ENCODE data around the gene RHBDL1. TPM values are rescaled to one million over a fixed set of nuclear protein-coding genes. Genes with fewer than 3 reads are reported as not detected.

The RHBDL1 gene
- total and polyA plus RNA-seq, 9 of the 15 experiments (the other 6 are each of a cell fraction or from before 2014, with no cell fraction given): 0.03 to 5.6 (median 1.3) TPM; not detected in 1

DNA sequence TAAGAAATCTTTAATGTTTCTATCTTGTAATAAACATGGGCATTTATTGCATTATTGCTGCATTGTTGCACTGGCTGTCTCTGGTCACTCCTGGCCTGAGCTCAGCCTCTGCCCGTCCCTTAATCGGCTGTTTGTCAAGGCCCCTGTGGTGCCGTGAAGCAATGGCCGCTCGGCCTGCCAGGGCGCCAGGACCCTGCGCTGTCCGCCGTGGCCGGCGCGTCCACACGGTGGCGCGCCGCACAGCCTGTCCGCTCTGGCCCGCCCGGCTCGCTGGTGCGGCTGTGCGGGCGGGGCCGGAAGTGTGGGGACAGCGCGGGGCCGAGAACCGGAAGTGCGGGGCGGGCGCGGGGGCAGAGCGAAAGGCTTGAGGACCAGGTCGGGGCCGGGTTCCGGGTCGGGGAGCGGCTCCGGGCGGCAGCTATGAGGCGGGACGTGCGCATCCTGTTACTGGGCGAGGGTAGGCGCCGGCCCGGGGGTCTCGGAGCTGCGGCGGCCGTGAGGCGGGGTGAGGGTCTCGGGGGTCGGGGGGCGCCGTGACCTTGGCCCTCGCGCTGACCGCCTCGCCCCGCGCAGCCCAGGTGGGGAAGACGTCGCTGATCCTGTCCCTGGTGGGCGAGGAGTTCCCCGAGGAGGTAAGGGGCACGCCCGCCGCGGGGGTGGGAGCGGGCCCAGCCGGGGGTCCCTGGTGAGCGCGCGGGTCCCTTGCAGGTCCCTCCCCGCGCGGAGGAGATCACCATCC, 7.5 kb upstream of the RHBDL1 start, which contains the start of gene RHOT2 (continued):
- no peak for TF ChIP-seq ATF1 (CRISPR knock-in tag; IDR thresholded peaks at IDR 0.05)
- TF ChIP-seq ATF1 (tag; IDR thresholded peaks at IDR 0.05): peak; percentile 72
- peak; percentile 83 for TF ChIP-seq FIP1L1 (IDR thresholded peaks at IDR 0.05; ENCODE audit: low read depth, low read length, poor library complexity, severe bottlenecking)
- peak; percentile 53 for TF ChIP-seq SMAD1 (IDR thresholded peaks at IDR 0.05; ENCODE audit: low read depth, low read length, partially characterized antibody)
- TF ChIP-seq CSDE1 (IDR thresholded peaks at IDR 0.05): no peak
- no peak for TF ChIP-seq HEY1 (CRISPR knock-in tag; IDR thresholded peaks at IDR 0.05; ENCODE audit: borderline replicate concordance)
- peak; percentile 26; the same call in 1 of the 2 replicates for TF ChIP-seq BCL6 (CRISPR knock-in tag; IDR thresholded peaks at IDR 0.05)
- TF ChIP-seq, protein P1, sequence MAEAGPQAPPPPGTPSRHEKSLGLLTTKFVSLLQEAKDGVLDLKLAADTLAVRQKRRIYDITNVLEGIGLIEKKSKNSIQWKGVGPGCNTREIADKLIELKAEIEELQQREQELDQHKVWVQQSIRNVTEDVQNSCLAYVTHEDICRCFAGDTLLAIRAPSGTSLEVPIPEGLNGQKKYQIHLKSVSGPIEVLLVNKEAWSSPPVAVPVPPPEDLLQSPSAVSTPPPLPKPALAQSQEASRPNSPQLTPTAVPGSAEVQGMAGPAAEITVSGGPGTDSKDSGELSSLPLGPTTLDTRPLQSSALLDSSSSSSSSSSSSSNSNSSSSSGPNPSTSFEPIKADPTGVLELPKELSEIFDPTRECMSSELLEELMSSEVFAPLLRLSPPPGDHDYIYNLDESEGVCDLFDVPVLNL (CRISPR knock-in tag; IDR thresholded peaks at IDR 0.05; ENCODE audit: low read depth): no peak
- no peak for TF ChIP-seq MXD1 (CRISPR knock-in tag; IDR thresholded peaks at IDR 0.05; ENCODE audit: borderline replicate concordance, poor library complexity, severe bottlenecking)
- 0 out of 4 replicates have a peak, but pooled peaks of 1 of the 2 experiments have one; percentile 40 for TF ChIP-seq ETV6 (IDR thresholded peaks at IDR 0.05; ENCODE audit: borderline replicate concordance in 1 of 2, low read depth in 2 of 2, low read length in 1 of 2)
- no peak for TF ChIP-seq ETV6 (CRISPR knock-in tag; IDR thresholded peaks at IDR 0.05; ENCODE audit: borderline replicate concordance)
- no peak for TF ChIP-seq RBM17 (IDR thresholded peaks at IDR 0.05; ENCODE audit: borderline replicate concordance, low read depth, low read length)
- TF ChIP-seq EHMT2 (IDR thresholded peaks at IDR 0.05): no peak
- no peak for TF ChIP-seq ETS2 (tag; IDR thresholded peaks at IDR 0.05; ENCODE audit: borderline replicate concordance, poor library complexity, severe bottlenecking)
- peak; percentile 73; the same call in 1 of the 2 replicates for TF ChIP-seq ZNF24 (IDR thresholded peaks at IDR 0.05)
- TF ChIP-seq ZNF253 (CRISPR knock-in tag; conservative IDR thresholded peaks at IDR 0.05): no peak
- TF ChIP-seq, protein P2, sequence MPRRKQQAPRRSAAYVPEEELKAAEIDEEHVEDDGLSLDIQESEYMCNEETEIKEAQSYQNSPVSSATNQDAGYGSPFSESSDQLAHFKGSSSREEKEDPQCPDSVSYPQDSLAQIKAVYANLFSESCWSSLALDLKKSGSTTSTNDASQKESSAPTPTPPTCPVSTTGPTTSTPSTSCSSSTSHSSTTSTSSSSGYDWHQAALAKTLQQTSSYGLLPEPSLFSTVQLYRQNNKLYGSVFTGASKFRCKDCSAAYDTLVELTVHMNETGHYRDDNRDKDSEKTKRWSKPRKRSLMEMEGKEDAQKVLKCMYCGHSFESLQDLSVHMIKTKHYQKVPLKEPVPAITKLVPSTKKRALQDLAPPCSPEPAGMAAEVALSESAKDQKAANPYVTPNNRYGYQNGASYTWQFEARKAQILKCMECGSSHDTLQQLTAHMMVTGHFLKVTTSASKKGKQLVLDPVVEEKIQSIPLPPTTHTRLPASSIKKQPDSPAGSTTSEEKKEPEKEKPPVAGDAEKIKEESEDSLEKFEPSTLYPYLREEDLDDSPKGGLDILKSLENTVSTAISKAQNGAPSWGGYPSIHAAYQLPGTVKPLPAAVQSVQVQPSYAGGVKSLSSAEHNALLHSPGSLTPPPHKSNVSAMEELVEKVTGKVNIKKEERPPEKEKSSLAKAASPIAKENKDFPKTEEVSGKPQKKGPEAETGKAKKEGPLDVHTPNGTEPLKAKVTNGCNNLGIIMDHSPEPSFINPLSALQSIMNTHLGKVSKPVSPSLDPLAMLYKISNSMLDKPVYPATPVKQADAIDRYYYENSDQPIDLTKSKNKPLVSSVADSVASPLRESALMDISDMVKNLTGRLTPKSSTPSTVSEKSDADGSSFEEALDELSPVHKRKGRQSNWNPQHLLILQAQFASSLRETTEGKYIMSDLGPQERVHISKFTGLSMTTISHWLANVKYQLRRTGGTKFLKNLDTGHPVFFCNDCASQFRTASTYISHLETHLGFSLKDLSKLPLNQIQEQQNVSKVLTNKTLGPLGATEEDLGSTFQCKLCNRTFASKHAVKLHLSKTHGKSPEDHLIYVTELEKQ (CRISPR knock-in tag; IDR thresholded peaks at IDR 0.05): no peak
- TF ChIP-seq CHCHD3 (CRISPR knock-in tag; IDR thresholded peaks at IDR 0.05): no peak
- TF ChIP-seq MED1 (CRISPR knock-in tag; IDR thresholded peaks at IDR 0.05; ENCODE audit: borderline replicate concordance): 0 out of 2 replicates have a peak, but pooled peaks have one; percentile 72
- peak; percentile 29; the same call in 1 of the 2 replicates for TF ChIP-seq MAX (CRISPR knock-in tag; IDR thresholded peaks at IDR 0.05)
- no peak for TF ChIP-seq SREBF2 (CRISPR knock-in tag; IDR thresholded peaks at IDR 0.05)
- TF ChIP-seq POLR2AphosphoS5 (IDR thresholded peaks at IDR 0.05; ENCODE audit: control insufficient read depth, insufficient read depth, low read depth, low read length): peak; percentile 71; the same call in 1 of the 2 replicates
- TF ChIP-seq SIX5 (IDR thresholded peaks at IDR 0.05; ENCODE audit: borderline replicate concordance in 1 of 2, insufficient read depth in 1 of 2, low read depth in 1 of 2, low read length in 2 of 2): peak; percentile 16 to 33; a peak in 1 of 4 replicates

All from K562 (cell line).